HL-60/S4 treated with retinoic acid at 250 ng/mL for 4 days and 3 days (cell line): ENCODE measurements around the gene APEX1.
"Not testable (repeated sequence)": the region's sequence is repeated elsewhere in the genome, so short reads cannot be mapped to it uniquely, and the experiment has no call there.

ENCODE experiments used
- in situ Hi-C: fragments of 300-500 bp; cut with MboI; formaldehyde crosslinking; loops from 2 replicates; pipeline ENCODE4 v1.7.0; 2022; ENCODE audit warnings: low sequenced_read_pairs

The APEX1 gene

GRCh38 chr14:20506276-20506675 lies 51.2 kb downstream of the APEX1 start:
- in situ Hi-C loops = not testable (repeated sequence)

GRCh38 chr14:20506752-20507151 lies 51.7 kb downstream of the APEX1 start:
- in situ Hi-C loops = not testable (repeated sequence)
